IMR-90 (cell line): ENCODE data around the gene TCHP. TPM values are rescaled to one million over a fixed set of nuclear protein-coding genes. Genes with fewer than 3 reads are reported as not detected.

Source experiments
- ATAC-seq: fragments of 200-7000 bp; cut with Tn5 transposase; 2 replicates; pipeline ENCODE4 v1.9.1; 2020; ENCODE audit warnings: low read depth, mild to moderate bottlenecking, moderate library complexity
- BruUV-seq: library from RNA; stranded (reverse); fragments of 400-500 nt; replicated peaks from 2 replicates; lab custom pipeline; 2021; lab: Mats Ljungman, UMichigan
- CTCF ChIA-PET: fragments of 300-600 bp; formaldehyde crosslinking; extraction: SDS; loops from one replicate; lab custom pipeline; 2021; ENCODE audit warnings: antibody characterized with exemption; lab: Yijun Ruan, JAX
- POLR2A ChIA-PET: fragments of 300-600 bp; sonication (Branson Sonifier 250); formaldehyde crosslinking; loops from one replicate; lab custom pipeline; 2022; ENCODE audit warnings: antibody characterized with exemption; ENCODE audit not compliant: unreplicated experiment; lab: Charles Lee
- DNase-seq: peaks from one replicate; pipeline ENCODE4 v3.0.0; 2013
- H2AFZ ChIP-seq: replicated peaks from 2 replicates; pipeline ENCODE3; 2013; ENCODE audit warnings: low read length, mild to moderate bottlenecking; ENCODE audit not compliant: poor library complexity
- H2AK5ac ChIP-seq: 2 replicates; pipeline ENCODE4 v1.6.1; 2013; ENCODE audit warnings: low read depth, low read length, inconsistent platforms
- H2AK9ac ChIP-seq: replicated peaks from 2 replicates; pipeline ENCODE3; 2013; ENCODE audit warnings: mild to moderate bottlenecking, low read depth, low read length, moderate library complexity; ENCODE audit not compliant: poor library complexity
- H2BK120ac ChIP-seq: 2 replicates; pipeline ENCODE4 v1.6.1; 2013; ENCODE audit warnings: low read depth, low read length, inconsistent platforms
- H2BK15ac ChIP-seq: 3 replicates; pipeline ENCODE4 v1.6.1; 2013; ENCODE audit warnings: low read depth, low read length, inconsistent platforms
- H2BK20ac ChIP-seq: 2 replicates; pipeline ENCODE4 v1.6.1; 2013; ENCODE audit warnings: low read depth, mild to moderate bottlenecking, inconsistent platforms, low read length, moderate library complexity
- H2BK5ac ChIP-seq: 2 replicates; pipeline ENCODE4 v1.6.1; 2013; ENCODE audit warnings: mild to moderate bottlenecking, low read depth, low read length, inconsistent platforms; ENCODE audit not compliant: poor library complexity, severe bottlenecking
- H3K14ac ChIP-seq: replicated peaks from 2 replicates; pipeline ENCODE4 v1.6.1; 2013; ENCODE audit warnings: low read depth, low read length, inconsistent platforms
- H3K18ac ChIP-seq: 2 replicates; pipeline ENCODE4 v1.6.1; 2013; ENCODE audit warnings: low read depth, low read length, control low read depth
- H3K23ac ChIP-seq: 2 replicates; pipeline ENCODE4 v1.6.1; 2013; ENCODE audit warnings: low read depth, low read length, inconsistent platforms
- H3K27ac ChIP-seq: 2 replicates; pipeline ENCODE4 v1.5.1; 2013; ENCODE audit warnings: mild to moderate bottlenecking, control low read depth, low read length; ENCODE audit not compliant: insufficient read depth
- H3K27me3 ChIP-seq: 2 replicates; pipeline ENCODE4 v1.6.1; 2013; ENCODE audit warnings: low read length; ENCODE audit not compliant: control insufficient read depth, insufficient read depth
- H3K36me3 ChIP-seq: 2 replicates; pipeline ENCODE4 v1.6.1; 2013; ENCODE audit warnings: low read length, mixed read lengths; ENCODE audit not compliant: control insufficient read depth, insufficient read depth
- H3K4ac ChIP-seq: 2 replicates; pipeline ENCODE4 v1.6.1; 2013; ENCODE audit warnings: low read depth, low read length, inconsistent platforms
- H3K4me1 ChIP-seq: 2 replicates; pipeline ENCODE4 v1.6.1; 2013; ENCODE audit warnings: low read length, mixed read lengths; ENCODE audit not compliant: control insufficient read depth, insufficient read depth
- H3K4me2 ChIP-seq: 2 replicates; pipeline ENCODE4 v1.6.1; 2013; ENCODE audit warnings: low read depth, mild to moderate bottlenecking, control low read depth, low read length, moderate library complexity
- H3K4me3 ChIP-seq: 2 replicates; pipeline ENCODE4 v1.5.1; 2013; ENCODE audit warnings: low read depth, mild to moderate bottlenecking, control low read depth, low read length, moderate library complexity; ENCODE audit not compliant: insufficient read depth
- H3K56ac ChIP-seq: 2 replicates; pipeline ENCODE4 v1.6.1; 2013; ENCODE audit warnings: low read length, inconsistent platforms; ENCODE audit not compliant: insufficient read depth; ENCODE audit errors: extremely low read depth
- H3K79me1 ChIP-seq, 2 experiments: 2 replicates each; pipeline ENCODE4 v1.6.1; 2013; ENCODE audit warnings: low read length in 2 of 2, inconsistent platforms in 1 of 2, low read depth in 1 of 2
- H3K9ac ChIP-seq: 2 replicates; pipeline ENCODE4 v1.6.1; 2013; ENCODE audit warnings: low read depth, low read length, control low read depth
- H3K9me1 ChIP-seq: 2 replicates; pipeline ENCODE4 v1.6.1; 2013; ENCODE audit warnings: low read length, inconsistent platforms; ENCODE audit not compliant: insufficient read depth
- H3K9me3 ChIP-seq: 2 replicates; pipeline ENCODE4 v1.6.1; 2013; ENCODE audit warnings: low read length; ENCODE audit not compliant: control insufficient read depth, insufficient read depth
- H4K20me1 ChIP-seq: 2 replicates; pipeline ENCODE4 v1.6.1; 2013; ENCODE audit warnings: low read length, inconsistent platforms; ENCODE audit not compliant: insufficient read depth
- H4K5ac ChIP-seq: 2 replicates; pipeline ENCODE4 v1.6.1; 2013; ENCODE audit warnings: mild to moderate bottlenecking, low read depth, low read length, control low read depth
- H4K8ac ChIP-seq, 2 experiments: 2 replicates each; pipeline ENCODE4 v1.6.1; 2013; ENCODE audit warnings: low read depth in 2 of 2, low read length in 2 of 2, control low read depth in 1 of 2, inconsistent platforms in 1 of 2
- H4K91ac ChIP-seq: 2 replicates; pipeline ENCODE4 v1.6.1; 2013; ENCODE audit warnings: low read depth, low read length, inconsistent platforms; ENCODE audit not compliant: insufficient read depth
- BHLHE40 ChIP-seq: fragments of 150-350 bp; IDR thresholded peaks from 2 replicates; pipeline ENCODE4 v1.6.1; 2016; ENCODE audit warnings: mild to moderate bottlenecking, low read depth, low read length
- CHD1 ChIP-seq: IDR thresholded peaks from 2 replicates; pipeline ENCODE4 v1.6.1; 2012; ENCODE audit warnings: low read depth, low read length, improper control_type of control experiment
- CTCF ChIP-seq: conservative IDR thresholded peaks from 2 replicates; pipeline ENCODE4 v1.5.1; 2012; ENCODE audit warnings: mild to moderate bottlenecking, low read depth, low read length, improper control_type of control experiment
- FOS ChIP-seq: fragments of 150-350 bp; IDR thresholded peaks from 2 replicates; pipeline ENCODE4 v1.6.1; 2016; ENCODE audit warnings: low read depth, low read length
- MAFK ChIP-seq: IDR thresholded peaks from 2 replicates; pipeline ENCODE4 v1.6.1; 2012; ENCODE audit warnings: low read depth, low read length, improper control_type of control experiment
- NFE2L2 ChIP-seq: fragments of 150-350 bp; IDR thresholded peaks from 2 replicates; pipeline ENCODE4 v1.6.1; 2016; ENCODE audit warnings: low read depth, mild to moderate bottlenecking, low read length
- POLR2A ChIP-seq: IDR thresholded peaks from 2 replicates; pipeline ENCODE4 v1.6.1; 2012; ENCODE audit warnings: mild to moderate bottlenecking, low read depth, low read length
- RCOR1 ChIP-seq: IDR thresholded peaks from 2 replicates; pipeline ENCODE4 v1.6.1; 2012; ENCODE audit warnings: mild to moderate bottlenecking, low read length, improper control_type of control experiment; ENCODE audit not compliant: insufficient replicate concordance
- RFX5 ChIP-seq: IDR thresholded peaks from 2 replicates; pipeline ENCODE4 v1.8.0; 2012; ENCODE audit warnings: low read depth, mild to moderate bottlenecking, low read length, moderate library complexity
- SMC3 ChIP-seq: fragments of 150-350 bp; IDR thresholded peaks from 2 replicates; pipeline ENCODE4 v1.6.1; 2016; ENCODE audit warnings: low read depth, mild to moderate bottlenecking, antibody characterized with exemption, low read length, moderate library complexity
- USF2 ChIP-seq: fragments of 150-350 bp; IDR thresholded peaks from 2 replicates; pipeline ENCODE4 v1.6.1; 2017; ENCODE audit warnings: mild to moderate bottlenecking, antibody characterized with exemption, low read length, low read depth
- WGBS, 2 experiments: methylation state at CpG; one replicate each; pipeline versions ENCODE4 v1.1.5 to v1.1.7; 2013; ENCODE audit warnings: missing lambda C conversion rate in 2 of 2; ENCODE audit not compliant: insufficient read length in 1 of 2; ENCODE audit errors: extremely low coverage in 2 of 2; 5-methylcytosine and 5-hydroxymethylcytosine counted together
- dilution Hi-C: fragments of 300-500 bp; cut with HindIII; formaldehyde crosslinking; loops from one replicate; pipeline ENCODE4 v1.14.3; 2018; ENCODE audit warnings: low sequenced_read_pairs; ENCODE audit not compliant: unreplicated experiment
- in situ Hi-C: fragments of 300-500 bp; cut with MboI; formaldehyde crosslinking; loops from 3 replicates; pipeline ENCODE4 v1.14.3; 2019; ENCODE audit warnings: low sequenced_read_pairs, inconsistent platforms, mixed read lengths
- intact Hi-C: fragments of 100-400 bp; cut with micrococcal nuclease; formaldehyde crosslinking; loops from 2 replicates; pipeline ENCODE4 v1.10.0; 2022
- polyA plus RNA-seq, 3 experiments: library from polyadenylated mRNA; depleted of rRNA; stranded (reverse); fragments of >200 nt; gene quantifications; 2 replicates each; pipeline ENCODE4 v1.2.3, GENCODE V29; 2012; ENCODE audit warnings: low replicate concordance in 1 of 3
- total RNA-seq: library from RNA; depleted of rRNA; stranded (reverse); fragments of >200 nt; gene quantifications from 2 replicates; pipeline ENCODE4 v1.2.3, GENCODE V29; 2012
- TF ChIP-seq, protein P1 (sequence below): fragments of 150-350 bp; IDR thresholded peaks from 2 replicates; pipeline ENCODE4 v1.6.1; 2016; ENCODE audit warnings: low read depth, mild to moderate bottlenecking, low read length, moderate library complexity, borderline replicate concordance

TCHP gene
- total and polyA plus RNA-seq, 2 of the 4 experiments (the other 2 are of a cell fraction) = 6.1 to 13.4 TPM

- H3K9me1 ChIP-seq = peaks cover 8% of the 10 kb centered on the region
- H3K36me3 ChIP-seq = peaks cover 31% of the 10 kb centered on the region
- no peak overlapping the region for H2BK15ac ChIP-seq
- no peak overlapping the region for H2AFZ ChIP-seq
- ATAC-seq (peak; percentile 59), DNase-seq (peak; percentile 28)
- no peak overlapping the region for H3K56ac ChIP-seq
- POLR2A ChIA-PET = no interaction called here
- intact Hi-C loops (no loop called here), dilution Hi-C loops (no loop called here), in situ Hi-C loops (no loop called here)
- no peak overlapping the region for H2BK20ac ChIP-seq
- CTCF ChIA-PET = interaction anchor here (0.9 to 1.7 kb wide), 2 partner anchors 14 to 53 kb away, joined by 3 to 4 read pairs; no protein-coding TSS in a partner anchor
- 100% methylated on average over 1 of the region's 5 CpGs; no CpG with 5 or more reads in 1 of the 2 experiments for WGBS, 2 experiments
- no peak overlapping the region for H3K23ac ChIP-seq
- no peak overlapping the region for H3K14ac ChIP-seq
- peaks cover 7 to 27% of the 10 kb centered on the region in 2 experiments for H3K79me1 ChIP-seq
- H3K4ac ChIP-seq = no peak overlapping the region
- H3K9ac ChIP-seq = no peak overlapping the region
- H3K27ac ChIP-seq = no peak overlapping the region
- H2AK9ac ChIP-seq = peak overlapping the region; percentile 7
- TF ChIP-seq RCOR1 = no peak
- no peak for TF ChIP-seq FOS
- TF ChIP-seq NFE2L2 = no peak
- TF ChIP-seq USF2 = no peak
- no peak for TF ChIP-seq MAFK
- TF ChIP-seq SMC3 = no peak
- no peak for TF ChIP-seq RFX5
- TF ChIP-seq CTCF = no peak
- TF ChIP-seq, protein P1, sequence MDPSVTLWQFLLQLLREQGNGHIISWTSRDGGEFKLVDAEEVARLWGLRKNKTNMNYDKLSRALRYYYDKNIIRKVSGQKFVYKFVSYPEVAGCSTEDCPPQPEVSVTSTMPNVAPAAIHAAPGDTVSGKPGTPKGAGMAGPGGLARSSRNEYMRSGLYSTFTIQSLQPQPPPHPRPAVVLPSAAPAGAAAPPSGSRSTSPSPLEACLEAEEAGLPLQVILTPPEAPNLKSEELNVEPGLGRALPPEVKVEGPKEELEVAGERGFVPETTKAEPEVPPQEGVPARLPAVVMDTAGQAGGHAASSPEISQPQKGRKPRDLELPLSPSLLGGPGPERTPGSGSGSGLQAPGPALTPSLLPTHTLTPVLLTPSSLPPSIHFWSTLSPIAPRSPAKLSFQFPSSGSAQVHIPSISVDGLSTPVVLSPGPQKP = no peak
- no peak for TF ChIP-seq POLR2A
- TF ChIP-seq BHLHE40 = no peak
- TF ChIP-seq CHD1 = no peak
- H3K4me3 ChIP-seq = no peak overlapping the region
- no peaks in the 10 kb centered on the region for H3K27me3 ChIP-seq
- H2AK5ac ChIP-seq = no peak overlapping the region
- no TSS peak for BruUV-seq
- H3K9me3 ChIP-seq = no peaks in the 10 kb centered on the region
- peaks cover 3% of the 10 kb centered on the region for H3K4me1 ChIP-seq
- H4K8ac ChIP-seq = no peak overlapping the region
- peaks cover 21% of the 10 kb centered on the region for H4K20me1 ChIP-seq
- H3K4me2 ChIP-seq = no peak overlapping the region
- no peak overlapping the region for H3K18ac ChIP-seq
- no peak overlapping the region for H4K5ac ChIP-seq
- no peak overlapping the region for H2BK120ac ChIP-seq
- H2BK5ac ChIP-seq = no peak overlapping the region
- H4K91ac ChIP-seq = no peak overlapping the region
These were observed 41.3 kb upstream of the TCHP start for GRCh38 chr12:109858764-109859163.
